GM12864 (cell line): ENCODE results near the gene ARTN.

Experiments used
- DNase-seq: peaks from one replicate; pipeline ENCODE4 v3.0.0-alpha.2; 2011; ENCODE audit warnings: low read depth
- H3K4me3 ChIP-seq: 2 replicates; pipeline ENCODE4 v1.5.1; 2011; ENCODE audit warnings: mild to moderate bottlenecking, low read depth, low read length, control low read depth
- TF ChIP-seq, protein P1 (sequence below): IDR thresholded peaks from 2 replicates; pipeline ENCODE4 v1.5.1; 2011; ENCODE audit warnings: low read depth, mild to moderate bottlenecking, moderate library complexity, low read length, control low read depth, inconsistent platforms; ENCODE audit errors: missing control alignments

ARTN gene

DNA sequence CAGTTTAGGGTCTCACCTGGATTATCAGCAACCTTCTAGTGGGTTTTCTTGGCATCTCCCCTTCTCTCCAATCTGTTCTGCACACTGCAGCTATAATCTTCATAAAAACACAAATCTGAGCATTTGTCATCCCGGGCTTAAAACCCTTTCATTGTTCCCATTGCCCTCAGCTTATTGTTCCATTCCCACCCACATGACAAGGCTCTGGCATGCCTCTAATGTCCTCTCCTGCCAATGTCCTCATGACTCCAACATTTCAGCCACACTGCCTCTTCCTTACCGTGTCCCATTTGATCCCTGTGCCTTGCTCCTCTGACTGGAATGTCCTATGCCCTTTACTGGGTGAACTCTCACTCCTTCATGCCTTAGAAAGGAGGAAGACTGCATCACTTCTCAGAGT, 28.7 kb downstream of the ARTN start:
- H3K4me3 ChIP-seq, result no peak overlapping the region
- no peak for DNase-seq
- TF ChIP-seq, protein P1, sequence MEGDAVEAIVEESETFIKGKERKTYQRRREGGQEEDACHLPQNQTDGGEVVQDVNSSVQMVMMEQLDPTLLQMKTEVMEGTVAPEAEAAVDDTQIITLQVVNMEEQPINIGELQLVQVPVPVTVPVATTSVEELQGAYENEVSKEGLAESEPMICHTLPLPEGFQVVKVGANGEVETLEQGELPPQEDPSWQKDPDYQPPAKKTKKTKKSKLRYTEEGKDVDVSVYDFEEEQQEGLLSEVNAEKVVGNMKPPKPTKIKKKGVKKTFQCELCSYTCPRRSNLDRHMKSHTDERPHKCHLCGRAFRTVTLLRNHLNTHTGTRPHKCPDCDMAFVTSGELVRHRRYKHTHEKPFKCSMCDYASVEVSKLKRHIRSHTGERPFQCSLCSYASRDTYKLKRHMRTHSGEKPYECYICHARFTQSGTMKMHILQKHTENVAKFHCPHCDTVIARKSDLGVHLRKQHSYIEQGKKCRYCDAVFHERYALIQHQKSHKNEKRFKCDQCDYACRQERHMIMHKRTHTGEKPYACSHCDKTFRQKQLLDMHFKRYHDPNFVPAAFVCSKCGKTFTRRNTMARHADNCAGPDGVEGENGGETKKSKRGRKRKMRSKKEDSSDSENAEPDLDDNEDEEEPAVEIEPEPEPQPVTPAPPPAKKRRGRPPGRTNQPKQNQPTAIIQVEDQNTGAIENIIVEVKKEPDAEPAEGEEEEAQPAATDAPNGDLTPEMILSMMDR, result no peak

DNA sequence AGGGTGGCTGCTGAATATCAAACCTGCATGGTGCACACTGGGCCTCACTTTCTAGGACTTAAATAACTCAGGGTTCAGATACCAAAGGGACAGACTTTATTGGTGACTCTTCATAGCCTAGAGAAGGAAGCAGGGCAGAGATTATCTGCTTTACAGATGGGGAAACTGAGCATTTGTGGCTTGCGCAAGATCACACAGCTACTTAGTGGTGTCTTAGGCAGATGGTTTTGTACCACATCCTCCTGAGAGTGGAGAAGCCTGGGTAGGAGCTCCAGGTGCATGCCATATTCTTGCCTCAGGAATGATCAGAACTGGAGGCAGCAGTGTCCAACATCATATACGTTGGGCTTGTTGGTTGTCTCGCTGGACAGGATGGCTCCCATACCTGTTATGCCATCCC, 29.4 kb downstream of the ARTN start:
- TF ChIP-seq, protein P1, result no peak
- no peak for DNase-seq
- no peak overlapping the region for H3K4me3 ChIP-seq

DNA sequence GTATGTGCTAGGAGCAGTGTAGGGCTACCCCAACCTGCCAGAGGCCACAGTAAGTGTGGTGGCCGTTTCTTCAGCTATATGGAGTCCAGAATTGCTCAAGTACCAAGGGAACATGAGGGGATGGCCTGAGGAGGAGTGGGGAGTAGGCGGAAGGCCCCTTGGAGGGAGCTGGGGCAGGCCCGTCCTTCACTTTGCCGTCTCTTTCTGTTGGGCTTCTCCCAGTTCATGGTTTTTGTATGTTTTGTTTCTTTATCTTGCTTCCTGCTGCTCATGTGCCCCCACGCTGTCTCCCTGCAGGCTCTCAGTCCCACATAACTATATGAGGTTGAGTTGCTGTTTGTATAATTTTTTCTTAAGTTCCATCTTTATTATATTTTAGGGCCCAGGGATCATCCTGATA, 30.3 kb downstream of the ARTN start:
- TF ChIP-seq, protein P1, result no peak
- no peak overlapping the region for H3K4me3 ChIP-seq
- DNase-seq, result no peak

DNA sequence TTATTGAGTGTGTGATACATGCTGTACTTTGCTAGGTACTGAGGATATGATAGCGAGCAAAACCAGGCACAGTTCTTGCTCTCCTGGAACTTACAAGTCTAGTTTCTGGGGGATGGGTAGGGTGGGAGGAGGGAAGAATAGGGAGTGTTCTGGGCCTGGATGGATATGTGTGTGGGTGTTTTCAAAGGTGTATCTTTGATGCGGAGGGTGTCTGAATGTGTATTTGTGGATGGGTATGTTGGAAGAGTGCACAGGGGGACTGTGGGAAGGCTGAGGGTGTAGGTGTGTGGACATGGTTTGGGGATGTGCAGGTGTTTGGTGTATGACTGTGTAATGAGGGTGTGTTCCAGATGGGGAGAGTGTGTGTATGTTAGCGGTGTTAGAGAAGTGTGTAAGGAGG, 31.7 kb downstream of the ARTN start:
- TF ChIP-seq, protein P1, result no peak
- no peak for DNase-seq
- no peak overlapping the region for H3K4me3 ChIP-seq

DNA sequence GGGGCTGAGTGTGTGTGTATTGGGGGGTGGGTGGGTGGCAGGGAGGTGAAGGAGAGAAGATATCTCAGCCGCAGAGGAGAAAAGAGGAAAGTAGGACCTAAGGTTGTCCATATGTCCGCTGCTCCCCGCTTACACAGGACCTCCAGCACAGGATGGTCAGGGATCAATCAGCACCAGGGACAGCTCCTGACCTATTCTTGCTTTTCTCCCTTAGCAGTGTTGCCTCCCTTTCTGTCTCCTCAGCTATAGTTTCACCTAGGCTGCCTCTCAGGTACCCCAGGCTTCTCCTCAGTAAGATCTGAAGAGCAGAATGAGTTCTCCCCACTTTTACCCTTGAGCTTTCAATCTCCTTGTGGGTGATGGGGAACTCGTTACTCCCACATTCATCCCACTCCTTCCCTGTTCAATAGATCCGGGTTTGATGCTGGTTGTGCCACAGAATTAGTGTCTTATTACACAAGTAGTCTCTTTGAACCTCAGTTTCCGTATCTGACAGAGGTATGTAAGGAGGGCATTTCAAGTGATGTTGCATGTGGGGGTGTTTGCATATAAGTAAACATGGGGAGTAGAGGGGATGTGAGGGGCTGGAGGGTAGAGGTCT, 34.8 kb downstream of the ARTN start:
- DNase-seq, result no peak
- no peak overlapping the region for H3K4me3 ChIP-seq
- TF ChIP-seq, protein P1, result no peak

DNA sequence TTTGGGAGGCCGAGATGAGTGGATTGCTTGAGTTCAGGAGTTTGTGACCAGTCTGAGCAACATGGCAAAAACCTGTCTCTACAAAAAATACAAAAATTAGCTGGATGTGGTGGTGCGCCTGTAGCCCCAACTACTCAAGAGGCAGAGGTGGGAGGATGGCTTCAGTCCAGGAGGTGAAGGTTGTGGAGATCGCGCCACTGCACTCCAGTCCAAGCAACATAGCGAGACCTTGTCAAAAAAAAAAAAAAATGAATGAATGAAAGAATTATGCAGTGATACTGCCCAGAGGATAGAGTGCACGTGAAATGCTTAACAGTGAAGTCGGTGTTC, 35.8 kb downstream of the ARTN start:
- TF ChIP-seq, protein P1, result no peak
- H3K4me3 ChIP-seq, result no peak overlapping the region

DNA sequence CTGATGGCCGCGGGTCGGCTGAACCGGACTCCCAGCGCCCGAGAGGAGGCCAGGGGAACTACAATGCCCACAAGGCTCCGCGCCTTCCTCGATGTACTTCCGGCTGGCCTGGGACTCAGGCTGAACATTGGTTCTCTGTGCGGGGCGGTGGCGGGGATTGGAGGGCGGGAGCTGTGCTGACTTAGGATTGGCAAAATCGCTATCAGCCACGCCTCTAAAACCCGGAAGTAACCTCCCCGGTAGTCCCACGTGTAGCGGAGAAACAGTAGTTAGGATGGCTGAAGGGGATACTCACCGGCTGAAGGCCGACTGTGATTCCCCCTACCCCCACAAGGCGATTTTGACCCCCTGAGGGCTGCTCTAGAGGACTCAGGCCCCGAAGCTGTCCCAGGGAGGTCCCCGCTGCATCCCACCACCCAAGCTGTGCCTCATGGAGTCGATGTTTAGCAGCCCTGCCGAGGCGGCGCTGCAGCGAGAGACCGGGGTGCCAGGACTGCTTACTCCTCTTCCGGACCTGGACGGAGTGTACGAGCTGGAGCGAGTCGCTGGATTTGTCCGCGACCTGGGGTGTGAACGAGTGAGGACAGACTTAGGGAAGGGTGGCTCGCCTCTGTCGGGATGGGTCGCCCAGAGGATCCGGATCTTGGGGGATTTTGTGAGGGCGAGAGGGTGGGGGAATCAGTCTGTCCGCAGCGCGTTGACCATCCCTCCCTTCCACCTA, 36.3 kb downstream of the ARTN start, which contains the start of gene DPH2:
DPH2 (plus strand) TSS at position 265 of the 721 bp plus-strand sequence; CDS start at position 431, 166 bp downstream.
- peak; percentile 95 for DNase-seq
- peak within 1 kb of the TSS; percentile 75 for H3K4me3 ChIP-seq
- TF ChIP-seq, protein P1, result no peak

More for the DNA sequence above, 35.8 kb downstream of the ARTN start:
- DNase-seq, result no peak
